Measurements from ENCODE around the gene KAT2A.

Gene KAT2A

DNA sequence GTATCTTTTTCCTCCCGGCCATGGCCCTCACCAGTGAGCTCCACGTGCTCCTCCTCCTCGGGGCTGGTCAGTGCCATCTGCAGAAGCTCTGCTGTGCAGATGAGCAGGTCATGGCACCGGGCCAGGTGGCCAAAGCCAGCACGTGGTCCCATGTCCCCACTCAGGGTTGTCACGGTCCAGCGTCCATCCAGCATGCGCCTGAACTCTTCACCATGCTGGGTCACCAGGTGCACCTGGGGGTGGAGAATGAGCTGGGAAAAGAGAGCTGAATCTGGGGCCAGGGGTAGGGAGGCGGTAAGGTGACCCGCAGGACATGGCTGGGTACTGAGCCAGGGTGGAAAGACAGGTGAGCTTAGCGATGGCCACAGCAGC, 9.9 kb downstream of the KAT2A start:
- Histone ChIP-seq H3K36me3 (ENCODE audit: insufficient read depth, insufficient read length, low read length) (peaks cover 37% of the 10 kb centered on the region), H3K9ac (ENCODE audit: insufficient read length, low read depth) (no peak overlapping the region), H3K4me1 (ENCODE audit: insufficient read depth, insufficient read length) (peaks cover 11% of the 10 kb centered on the region), H3K4me3 (ENCODE audit: insufficient read length, low read depth) (no peak overlapping the region), H3K27me3 (ENCODE audit: insufficient read depth, insufficient read length) (no peaks in the 10 kb centered on the region), H3K9me3 (ENCODE audit: insufficient read depth, low read length) (no peaks in the 10 kb centered on the region)
- no peak for DNase-seq (ENCODE audit: low read depth, low spot score)
- TF ChIP-seq SUZ12 (IDR thresholded peaks at IDR 0.05; ENCODE audit: extremely low read depth, insufficient read depth, insufficient read length) (no peak), YY1 (IDR thresholded peaks at IDR 0.05; ENCODE audit: insufficient read depth, insufficient read length) (no peak), ZNF274 (IDR thresholded peaks at IDR 0.05; ENCODE audit: low read depth, low read length) (no peak)

- DNase-seq (ENCODE audit: low read depth, low spot score) = no peak
- H3K4me1 ChIP-seq (ENCODE audit: insufficient read depth, insufficient read length) = peaks cover 11% of the 10 kb centered on the region
- no peak overlapping the region for H3K9ac ChIP-seq (ENCODE audit: insufficient read length, low read depth)
- H3K9me3 ChIP-seq (ENCODE audit: insufficient read depth, low read length) = no peaks in the 10 kb centered on the region
- H3K4me3 ChIP-seq (ENCODE audit: insufficient read length, low read depth) = no peak overlapping the region
- no peak for TF ChIP-seq YY1 (IDR thresholded peaks at IDR 0.05; ENCODE audit: insufficient read depth, insufficient read length)
- TF ChIP-seq SUZ12 (IDR thresholded peaks at IDR 0.05; ENCODE audit: extremely low read depth, insufficient read depth, insufficient read length) = no peak
- no peaks in the 10 kb centered on the region for H3K27me3 ChIP-seq (ENCODE audit: insufficient read depth, insufficient read length)
- H3K36me3 ChIP-seq (ENCODE audit: insufficient read depth, insufficient read length, low read length) = peaks cover 30% of the 10 kb centered on the region
These were observed 10.6 kb downstream of the KAT2A start for GRCh38 chr17:42110301-42111264.

GRCh38 chr17:42109086-42109485, 12.1 kb downstream of the KAT2A start:
- Histone ChIP-seq H3K27me3 (ENCODE audit: insufficient read depth, insufficient read length) (no peaks in the 10 kb centered on the region), H3K9ac (ENCODE audit: insufficient read length, low read depth) (no peak overlapping the region), H3K9me3 (ENCODE audit: insufficient read depth, low read length) (no peaks in the 10 kb centered on the region), H3K36me3 (ENCODE audit: insufficient read depth, insufficient read length, low read length) (peaks cover 16% of the 10 kb centered on the region), H3K4me3 (ENCODE audit: insufficient read length, low read depth) (no peak overlapping the region), H3K4me1 (ENCODE audit: insufficient read depth, insufficient read length) (peaks cover 11% of the 10 kb centered on the region)
- TF ChIP-seq ZNF274 (IDR thresholded peaks at IDR 0.05; ENCODE audit: low read depth, low read length) (no peak), YY1 (IDR thresholded peaks at IDR 0.05; ENCODE audit: insufficient read depth, insufficient read length) (no peak), SUZ12 (IDR thresholded peaks at IDR 0.05; ENCODE audit: extremely low read depth, insufficient read depth, insufficient read length) (no peak)
- DNase-seq (ENCODE audit: low read depth, low spot score) = no peak

GRCh38 chr17:42107597-42108576, 13.3 kb downstream of the KAT2A start:
- Histone ChIP-seq H3K27me3 (ENCODE audit: insufficient read depth, insufficient read length) (no peaks in the 10 kb centered on the region), H3K4me1 (ENCODE audit: insufficient read depth, insufficient read length) (peaks cover 11% of the 10 kb centered on the region), H3K9ac (ENCODE audit: insufficient read length, low read depth) (no peak overlapping the region), H3K36me3 (ENCODE audit: insufficient read depth, insufficient read length, low read length) (peaks cover 5% of the 10 kb centered on the region), H3K4me3 (ENCODE audit: insufficient read length, low read depth) (peak overlapping the region; percentile 24), H3K9me3 (ENCODE audit: insufficient read depth, low read length) (no peaks in the 10 kb centered on the region)
- TF ChIP-seq YY1 (IDR thresholded peaks at IDR 0.05; ENCODE audit: insufficient read depth, insufficient read length) = no peak
- no peak for TF ChIP-seq SUZ12 (IDR thresholded peaks at IDR 0.05; ENCODE audit: extremely low read depth, insufficient read depth, insufficient read length)
- no peak for TF ChIP-seq ZNF274 (IDR thresholded peaks at IDR 0.05; ENCODE audit: low read depth, low read length)
- peak; percentile 81 for DNase-seq (ENCODE audit: low read depth, low spot score)

- no peak overlapping the region for H3K9ac ChIP-seq (ENCODE audit: insufficient read length, low read depth)
- H3K4me3 ChIP-seq (ENCODE audit: insufficient read length, low read depth) = peak overlapping the region; percentile 24
These were observed 14.0 kb downstream of the KAT2A start for GRCh38 chr17:42107124-42107523.

DNA sequence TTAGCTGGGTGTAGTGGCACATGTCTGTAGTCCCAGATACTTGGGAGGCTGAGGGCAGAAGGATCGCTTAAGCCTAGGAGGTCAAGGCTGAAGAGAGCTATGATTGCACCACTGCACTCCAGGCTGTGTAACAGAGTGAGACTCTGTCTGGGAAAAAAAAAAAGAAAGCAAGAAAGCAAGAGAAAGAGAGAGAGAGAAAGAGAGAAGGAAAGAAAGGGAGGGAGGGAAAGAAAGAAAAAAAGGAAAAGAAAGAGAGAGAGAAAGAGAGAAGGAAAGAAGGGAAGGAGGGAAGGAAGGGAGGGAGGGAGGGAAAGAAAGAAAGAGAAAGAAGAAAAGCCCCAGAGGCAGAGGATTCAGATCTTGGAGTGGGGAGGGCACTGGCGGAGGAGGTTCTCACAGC, 15.2 kb downstream of the KAT2A start:
- Histone ChIP-seq H3K36me3 (ENCODE audit: insufficient read depth, insufficient read length, low read length) (no peaks in the 10 kb centered on the region), H3K4me3 (ENCODE audit: insufficient read length, low read depth) (no peak overlapping the region), H3K9ac (ENCODE audit: insufficient read length, low read depth) (no peak overlapping the region), H3K9me3 (ENCODE audit: insufficient read depth, low read length) (no peaks in the 10 kb centered on the region), H3K27me3 (ENCODE audit: insufficient read depth, insufficient read length) (no peaks in the 10 kb centered on the region), H3K4me1 (ENCODE audit: insufficient read depth, insufficient read length) (peaks cover 11% of the 10 kb centered on the region)
- TF ChIP-seq SUZ12 (IDR thresholded peaks at IDR 0.05; ENCODE audit: extremely low read depth, insufficient read depth, insufficient read length) (no peak), ZNF274 (IDR thresholded peaks at IDR 0.05; ENCODE audit: low read depth, low read length) (no peak), YY1 (IDR thresholded peaks at IDR 0.05; ENCODE audit: insufficient read depth, insufficient read length) (no peak)
- no peak for DNase-seq (ENCODE audit: low read depth, low spot score)

More at GRCh38 chr17:42107124-42107523, 14.0 kb downstream of the KAT2A start:
- Histone ChIP-seq H3K36me3 (ENCODE audit: insufficient read depth, insufficient read length, low read length) (no peaks in the 10 kb centered on the region), H3K4me1 (ENCODE audit: insufficient read depth, insufficient read length) (peaks cover 11% of the 10 kb centered on the region), H3K9me3 (ENCODE audit: insufficient read depth, low read length) (no peaks in the 10 kb centered on the region), H3K27me3 (ENCODE audit: insufficient read depth, insufficient read length) (no peaks in the 10 kb centered on the region)
- no peak for DNase-seq (ENCODE audit: low read depth, low spot score)
- TF ChIP-seq YY1 (IDR thresholded peaks at IDR 0.05; ENCODE audit: insufficient read depth, insufficient read length) = no peak
- no peak for TF ChIP-seq ZNF274 (IDR thresholded peaks at IDR 0.05; ENCODE audit: low read depth, low read length)
- TF ChIP-seq SUZ12 (IDR thresholded peaks at IDR 0.05; ENCODE audit: extremely low read depth, insufficient read depth, insufficient read length) = no peak
